ENCODE measurements around the gene ALG9. TPM values are rescaled to one million over a fixed set of nuclear protein-coding genes. Genes with fewer than 3 reads are reported as not detected.

ALG9 gene
- total RNA-seq, 4 donors from 2014 or later = 18.4 to 24.1 (median 22.1) TPM

- WGBS = 86% methylated on average over 5 of the region's 5 CpGs
- Histone ChIP-seq H3K27ac (replicated peaks in 1 of 4) (no peak overlapping the region), H3K36me3 (peaks cover 0 to 12% (median 3%) of the 10 kb centered on the region in 4 donors), H3K27me3 (no peaks in the 10 kb centered on the region), H3K4me1 (peaks cover 11 to 24% (median 18%) of the 10 kb centered on the region in 4 donors), H3K4me3 (no peak overlapping the region), H3K9me3 (no peaks in the 10 kb centered on the region)
- TF ChIP-seq POLR2A (IDR thresholded peaks at IDR 0.05; ENCODE audit: low read depth) (no peak), CTCF (IDR thresholded peaks at IDR 0.05) (no peak), EP300 (IDR thresholded peaks at IDR 0.05) (no peak), POLR2AphosphoS5 (IDR thresholded peaks at IDR 0.05) (no peak)
- intact Hi-C loops (cut with DNase I) = no loop called here
- no peak for DNase-seq (ENCODE audit: extremely low spot score)
Observed at GRCh38 chr11:111882202-111882601, 10.8 kb upstream of the ALG9 start.

- Histone ChIP-seq H3K27me3 (no peaks in the 10 kb centered on the region), H3K4me1 (peaks cover 11 to 24% (median 18%) of the 10 kb centered on the region in 4 donors), H3K27ac (replicated peaks in 1 of 4) (peak overlapping the region; percentile 82 to 96 (median 94)), H3K36me3 (peaks cover 0 to 30% (median 6%) of the 10 kb centered on the region in 4 donors), H3K9me3 (no peaks in the 10 kb centered on the region), H3K4me3 (peak overlapping the region; percentile 61 to 77 (median 64))
- 35% methylated on average over 6 of the region's 6 CpGs for WGBS
- DNase-seq (ENCODE audit: extremely low spot score) = no peak
- intact Hi-C loops (cut with DNase I) = loop anchor here (2.0 to 10.0 kb wide), 3 partner anchors 53 to 205 kb away; partner anchors contain the start of genes SDHD and TIMM8B
- TF ChIP-seq POLR2A (IDR thresholded peaks at IDR 0.05; ENCODE audit: low read depth) (no peak), CTCF (IDR thresholded peaks at IDR 0.05) (no peak), EP300 (IDR thresholded peaks at IDR 0.05) (no peak), POLR2AphosphoS5 (IDR thresholded peaks at IDR 0.05) (no peak)
Observed at GRCh38 chr11:111879637-111879960, 8.2 kb upstream of the ALG9 start.

GRCh38 chr11:111878849-111879636 is 7.7 kb upstream of the ALG9 start, which contains the start of the genes CFAP68 and FDXACB1:
Gene CFAP68 (plus strand): TSS chr11:111879541. CDS start chr11:111879561, 20 bp downstream.
Gene FDXACB1 (minus strand): TSS chr11:111879165. CDS start chr11:111879132, 33 bp downstream.
- intact Hi-C loops (cut with DNase I) = loop anchor here (2.0 to 10.0 kb wide), 3 partner anchors 54 to 206 kb away; partner anchors contain the start of genes SDHD and TIMM8B
- peak; percentile 99 for DNase-seq (ENCODE audit: extremely low spot score)
- Histone ChIP-seq H3K4me3 (peak within 1 kb of the TSS; percentile 61 to 77 (median 64)), H3K4me1 (peaks cover 11 to 24% (median 18%) of the 10 kb centered on the region in 4 donors), H3K27ac (replicated peaks in 1 of 4) (peak within 1 kb of the TSS; percentile 82 to 96 (median 94)), H3K36me3 (peaks cover 0 to 30% (median 6%) of the 10 kb centered on the region in 4 donors), H3K27me3 (no peaks in the 10 kb centered on the region), H3K9me3 (no peaks in the 10 kb centered on the region)
- peak in 2 of 3 experiments; percentile 98 to 99 for TF ChIP-seq CTCF (IDR thresholded peaks at IDR 0.05)
- peak; percentile 65 for TF ChIP-seq POLR2A (IDR thresholded peaks at IDR 0.05; ENCODE audit: low read depth)
- peak; percentile 92 to 95 for TF ChIP-seq POLR2AphosphoS5 (IDR thresholded peaks at IDR 0.05)
- TF ChIP-seq EP300 (IDR thresholded peaks at IDR 0.05) = peak; percentile 90
- WGBS = 0% methylated on average over 44 of the region's 55 CpGs

- Histone ChIP-seq H3K27ac (replicated peaks in 1 of 4) (peak overlapping the region; percentile 82 to 96 (median 94)), H3K27me3 (no peaks in the 10 kb centered on the region), H3K4me1 (peaks cover 11 to 24% (median 18%) of the 10 kb centered on the region in 4 donors), H3K9me3 (no peaks in the 10 kb centered on the region), H3K4me3 (peak overlapping the region; percentile 61 to 77 (median 64)), H3K36me3 (peaks cover 0 to 27% (median 4%) of the 10 kb centered on the region in 4 donors)
- no peak for TF ChIP-seq POLR2A (IDR thresholded peaks at IDR 0.05; ENCODE audit: low read depth)
- TF ChIP-seq POLR2AphosphoS5 (IDR thresholded peaks at IDR 0.05) = no peak
- intact Hi-C loops (cut with DNase I) = loop anchor here (2.0 to 10.0 kb wide), 3 partner anchors 54 to 206 kb away; partner anchors contain the start of genes SDHD and TIMM8B
- DNase-seq (ENCODE audit: extremely low spot score) = no peak
- 0% methylated on average over 13 of the region's 13 CpGs for WGBS
Observed at GRCh38 chr11:111878385-111878848, 7.0 kb upstream of the ALG9 start.

GRCh38 chr11:111871693-111872161 is 346 bp upstream of the ALG9 start:
- no peaks in the 10 kb centered on the region for H3K9me3 ChIP-seq
- peaks cover 5 to 41% (median 23%) of the 10 kb centered on the region in 4 donors for H3K36me3 ChIP-seq
- no peak for DNase-seq (ENCODE audit: extremely low spot score)
- H3K27ac ChIP-seq (replicated peaks in 1 of 4) = peak overlapping the region; percentile 91 to 96 (median 92)
- peaks cover 7 to 26% (median 22%) of the 10 kb centered on the region in 4 donors for H3K4me1 ChIP-seq
- 49% methylated on average over 5 of the region's 5 CpGs for WGBS
- TF ChIP-seq EP300 (IDR thresholded peaks at IDR 0.05) (no peak), CTCF (IDR thresholded peaks at IDR 0.05) (no peak), POLR2AphosphoS5 (IDR thresholded peaks at IDR 0.05) (no peak), POLR2A (IDR thresholded peaks at IDR 0.05; ENCODE audit: low read depth) (no peak)
- H3K27me3 ChIP-seq = no peaks in the 10 kb centered on the region
- H3K4me3 ChIP-seq = peak overlapping the region; percentile 86 to 98 (median 97)
- intact Hi-C loops (cut with DNase I) = loop anchor here (10.0 kb wide), 1 partner anchor 213 kb away; the partner anchor contains the start of genes SDHD and TIMM8B

Measured in esophagus muscularis mucosa (tissue), 4 donors.